ENCODE results near the gene CNTN4. TPM values are rescaled to one million over a fixed set of nuclear protein-coding genes. Genes with fewer than 3 reads are reported as not detected.

The CNTN4 gene
- total RNA-seq, 1 donor from 2014 or later: 11.0 TPM

Small RNA genes within 50 kb of the gene (small RNA-seq; reads per million reads assigned to genes)
- not detected for gene RF00416
- not detected for gene RN7SKP144

Measured in skeletal muscle tissue (tissue), 2 donors.